GM23338 (cell line): Measurements from ENCODE around the gene MRO. TPM values are rescaled to one million over a fixed set of nuclear protein-coding genes. Genes with fewer than 3 reads are reported as not detected.

Experiments
- ATAC-seq: fragments of 200-7000 bp; cut with Tn5 transposase; 3 replicates; pipeline ENCODE4 v1.9.1; 2020
- DNase-seq: peaks from one replicate; pipeline ENCODE4 v3.0.0-alpha.2; 2015; ENCODE audit warnings: low spot score
- H2AFZ ChIP-seq: fragments of 200-600 bp; sonication (generic); 2 replicates; pipeline ENCODE4 v1.8.0; 2016; ENCODE audit warnings: antibody characterized with exemption, mild to moderate bottlenecking, moderate library complexity
- H3F3A ChIP-seq: fragments of 200-600 bp; sonication (generic); replicated peaks from 2 replicates; pipeline ENCODE4 v1.8.0; 2017; ENCODE audit warnings: antibody characterized with exemption, mixed run types, low read depth
- H3K27ac ChIP-seq: fragments of 200-600 bp; sonication (generic); 2 replicates; pipeline ENCODE4 v1.6.1; 2016; ENCODE audit warnings: low read depth
- H3K27me3 ChIP-seq: fragments of 200-600 bp; sonication (generic); 2 replicates; pipeline ENCODE4 v1.8.0; 2016; ENCODE audit warnings: mild to moderate bottlenecking, mixed run types, moderate library complexity; ENCODE audit not compliant: insufficient read depth
- H3K36me3 ChIP-seq: fragments of 200-600 bp; sonication (generic); 2 replicates; pipeline ENCODE4 v1.8.0; 2016; ENCODE audit warnings: mild to moderate bottlenecking; ENCODE audit not compliant: insufficient read depth
- H3K4me1 ChIP-seq: fragments of 200-600 bp; sonication (generic); 2 replicates; pipeline ENCODE4 v1.8.0; 2016; ENCODE audit warnings: mild to moderate bottlenecking, moderate library complexity; ENCODE audit not compliant: insufficient read depth
- H3K4me2 ChIP-seq: fragments of 200-600 bp; sonication (generic); 2 replicates; pipeline ENCODE4 v1.7.1; 2017; ENCODE audit warnings: mixed run types
- H3K4me3 ChIP-seq: fragments of 200-600 bp; sonication (generic); 2 replicates; pipeline ENCODE4 v1.6.1; 2016; ENCODE audit warnings: mixed run types
- H3K79me2 ChIP-seq: fragments of 200-600 bp; sonication (generic); replicated peaks from 2 replicates; pipeline ENCODE4 v1.8.0; 2017; ENCODE audit warnings: mild to moderate bottlenecking; ENCODE audit not compliant: insufficient read depth
- H3K9me2 ChIP-seq: fragments of 200-600 bp; sonication (generic); 2 replicates; pipeline ENCODE4 v1.8.0; 2017; ENCODE audit not compliant: insufficient read depth
- H4K20me1 ChIP-seq: fragments of 200-600 bp; sonication (generic); replicated peaks from 2 replicates; pipeline ENCODE4 v1.8.0; 2017; ENCODE audit warnings: mild to moderate bottlenecking; ENCODE audit not compliant: insufficient read depth
- H3K27ac Mint-ChIP-seq: 2 replicates; pipeline ENCODE4 v1.8.0; 2020; ENCODE audit warnings: inconsistent platforms, mild to moderate bottlenecking, moderate library complexity, mixed read lengths
- H3K27me3 Mint-ChIP-seq: 3 replicates; pipeline ENCODE4 v1.8.0; 2022; ENCODE audit warnings: low read depth, mild to moderate bottlenecking, moderate library complexity, mixed read lengths, inconsistent platforms; ENCODE audit not compliant: insufficient read depth, poor library complexity
- H3K36me3 Mint-ChIP-seq: 3 replicates; pipeline ENCODE4 v1.8.0; 2021; ENCODE audit warnings: low read depth, mild to moderate bottlenecking, inconsistent platforms, moderate library complexity, mixed read lengths
- H3K4me1 Mint-ChIP-seq: 3 replicates; pipeline ENCODE4 v1.8.0; 2020; ENCODE audit warnings: mild to moderate bottlenecking, inconsistent platforms, mixed read lengths
- H3K4me3 Mint-ChIP-seq: 3 replicates; pipeline ENCODE4 v1.8.0; 2021; ENCODE audit warnings: moderate library complexity, mild to moderate bottlenecking, inconsistent platforms, mixed read lengths
- H3K9me3 Mint-ChIP-seq: 3 replicates; pipeline ENCODE4 v1.8.0; 2020; ENCODE audit warnings: moderate library complexity, mild to moderate bottlenecking, inconsistent platforms, mixed read lengths
- CREB1 ChIP-seq: fragments of 250-450 bp; sonication (Bioruptor Pico); IDR thresholded peaks from 2 replicates; pipeline ENCODE4 v1.5.0; 2020; ENCODE audit warnings: low read depth, mild to moderate bottlenecking, moderate library complexity
- EZH2 ChIP-seq: fragments of 200-600 bp; sonication (generic); IDR thresholded peaks from one replicate; pipeline ENCODE4 v1.8.0; 2017; ENCODE audit warnings: antibody characterized with exemption, mild to moderate bottlenecking, low read depth; ENCODE audit not compliant: unreplicated experiment
- EZH2phosphoT487 ChIP-seq: fragments of 200-600 bp; sonication (generic); IDR thresholded peaks from one replicate; pipeline ENCODE4 v1.8.1; 2018; ENCODE audit warnings: antibody characterized with exemption; ENCODE audit not compliant: unreplicated experiment
- NANOG ChIP-seq: IDR thresholded peaks from 2 replicates; pipeline ENCODE4 v1.6.1; 2016; ENCODE audit warnings: antibody characterized with exemption, borderline replicate concordance
- POLR2AphosphoS5 ChIP-seq: IDR thresholded peaks from 2 replicates; pipeline ENCODE4 v1.6.1; 2016; ENCODE audit warnings: antibody characterized with exemption, low read depth
- STAT1 ChIP-seq: IDR thresholded peaks from one replicate; pipeline ENCODE4 v1.6.1; 2016; ENCODE audit warnings: antibody characterized with exemption; ENCODE audit not compliant: unreplicated experiment
- polyA plus RNA-seq: library from polyadenylated mRNA; unstranded; fragments of >200 nt; fragmentation: Nextera tagmentation; extraction: Ambion mirVana; gene quantifications from 2 replicates; pipeline ENCODE4 v1.2.1, GENCODE V29; 2016
- total RNA-seq: library from RNA; depleted of rRNA; stranded (reverse); fragments of >200 nt; shearing (Covaris generic); gene quantifications from 2 replicates; pipeline ENCODE4 v1.2.3, GENCODE V29; 2014
- TF ChIP-seq, protein P1 (sequence below): IDR thresholded peaks from 2 replicates; pipeline ENCODE4 v1.6.1; 2016; ENCODE audit warnings: antibody characterized with exemption
- TF ChIP-seq, protein P2 (sequence below): fragments of 250-450 bp; sonication (Bioruptor Pico); IDR thresholded peaks from 2 replicates; pipeline ENCODE4 v1.5.0; 2020; ENCODE audit warnings: mild to moderate bottlenecking, moderate library complexity
- TF ChIP-seq, protein P3 (sequence below): IDR thresholded peaks from one replicate; pipeline ENCODE4 v1.6.1; 2018; ENCODE audit warnings: antibody characterized with exemption; ENCODE audit not compliant: unreplicated experiment

MRO gene
- total and polyA plus RNA-seq, 2 experiments from 2014 or later: 0.78 to 0.80 TPM

DNA sequence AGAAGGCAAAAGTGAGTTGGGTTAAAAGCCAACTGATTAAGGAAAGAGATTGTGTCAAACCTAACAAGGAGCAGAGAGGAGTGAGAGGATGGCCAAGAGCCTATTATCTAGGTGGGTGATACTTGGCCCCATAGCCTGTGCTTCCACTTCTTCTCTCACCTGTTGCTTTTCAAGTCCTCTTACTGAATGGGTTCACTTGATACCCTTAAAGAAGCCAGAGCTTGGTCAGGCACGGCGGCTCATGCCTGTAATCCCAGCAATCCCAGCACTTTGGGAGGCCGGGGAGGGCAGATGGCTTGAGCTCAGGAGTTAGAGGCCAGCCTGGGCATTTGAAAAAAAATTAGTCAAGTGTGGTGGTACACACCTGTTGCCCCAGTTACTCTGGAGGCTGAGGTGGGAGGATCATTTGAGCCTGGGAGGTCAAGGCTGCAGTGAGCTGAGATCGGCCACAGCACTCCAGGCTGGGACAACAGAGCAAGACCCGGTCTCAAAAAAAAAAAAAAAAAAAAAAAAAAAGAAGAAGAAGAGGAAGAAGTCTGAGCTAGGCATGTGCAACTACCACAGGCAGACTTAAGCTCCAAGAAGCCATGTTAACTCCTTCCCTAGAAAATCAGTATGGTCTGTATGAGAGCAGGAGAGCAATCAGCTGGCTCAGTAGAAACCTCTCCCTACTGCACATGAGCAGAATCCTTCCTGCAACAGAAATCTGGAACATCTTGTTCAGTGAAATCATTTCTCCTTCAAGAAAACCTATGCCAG, 30.7 kb upstream of the MRO start:
- ATAC-seq (no peak), DNase-seq (no peak)
- Histone ChIP-seq H3K4me3 (no peak overlapping the region), H4K20me1 (no peaks in the 10 kb centered on the region), H3F3A (no peaks in the 10 kb centered on the region), H3K9me2 (no peaks in the 10 kb centered on the region), H3K27ac (no peak overlapping the region), H3K4me1 (no peaks in the 10 kb centered on the region), H2AFZ (no peak overlapping the region), H3K79me2 (no peaks in the 10 kb centered on the region), H3K4me2 (no peak overlapping the region), H3K36me3 (no peaks in the 10 kb centered on the region), H3K27me3 (no peaks in the 10 kb centered on the region)
- H3K27me3 Mint-ChIP-seq: peaks cover 6% of the 10 kb centered on the region
- no peak overlapping the region for H3K4me3 Mint-ChIP-seq
- TF ChIP-seq NANOG (no peak), POLR2AphosphoS5 (no peak)
- TF ChIP-seq, protein P1, sequence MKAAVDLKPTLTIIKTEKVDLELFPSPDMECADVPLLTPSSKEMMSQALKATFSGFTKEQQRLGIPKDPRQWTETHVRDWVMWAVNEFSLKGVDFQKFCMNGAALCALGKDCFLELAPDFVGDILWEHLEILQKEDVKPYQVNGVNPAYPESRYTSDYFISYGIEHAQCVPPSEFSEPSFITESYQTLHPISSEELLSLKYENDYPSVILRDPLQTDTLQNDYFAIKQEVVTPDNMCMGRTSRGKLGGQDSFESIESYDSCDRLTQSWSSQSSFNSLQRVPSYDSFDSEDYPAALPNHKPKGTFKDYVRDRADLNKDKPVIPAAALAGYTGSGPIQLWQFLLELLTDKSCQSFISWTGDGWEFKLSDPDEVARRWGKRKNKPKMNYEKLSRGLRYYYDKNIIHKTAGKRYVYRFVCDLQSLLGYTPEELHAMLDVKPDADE: no peak
- H3K36me3 Mint-ChIP-seq: no peaks in the 10 kb centered on the region
- peaks cover 6% of the 10 kb centered on the region for H3K4me1 Mint-ChIP-seq
- peaks cover 3% of the 10 kb centered on the region; the same call in 1 of the 3 replicates for H3K9me3 Mint-ChIP-seq
- no peak overlapping the region for H3K27ac Mint-ChIP-seq

DNA sequence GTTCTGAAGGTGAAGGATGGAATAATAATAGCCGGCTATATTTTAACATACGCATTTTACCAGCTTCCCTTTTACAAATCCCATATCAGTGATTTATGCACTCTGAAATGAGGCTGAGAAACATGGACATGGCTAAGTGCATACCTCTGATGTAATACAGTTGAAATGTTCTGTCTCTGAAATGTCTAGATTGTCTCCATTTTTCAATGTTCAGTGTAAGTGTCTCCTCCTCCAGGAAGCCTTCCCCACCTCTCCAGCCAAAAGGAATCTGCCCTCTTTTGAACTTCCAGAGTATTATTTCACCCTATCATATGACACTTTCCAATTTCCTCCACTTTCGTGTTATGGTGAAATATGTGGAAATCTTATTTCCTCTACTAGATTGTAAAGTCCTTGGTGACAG, 29.6 kb upstream of the MRO start:
- H3K9me3 Mint-ChIP-seq: peaks cover 3% of the 10 kb centered on the region; the same call in 1 of the 3 replicates
- Histone ChIP-seq H3K4me3 (no peak overlapping the region), H3K27me3 (no peaks in the 10 kb centered on the region), H3K4me1 (no peaks in the 10 kb centered on the region), H3K27ac (no peak overlapping the region), H3K79me2 (no peaks in the 10 kb centered on the region), H3K9me2 (no peaks in the 10 kb centered on the region), H4K20me1 (no peaks in the 10 kb centered on the region), H3K36me3 (no peaks in the 10 kb centered on the region), H3F3A (no peaks in the 10 kb centered on the region), H3K4me2 (no peak overlapping the region), H2AFZ (no peak overlapping the region)
- peaks cover 5% of the 10 kb centered on the region for H3K4me1 Mint-ChIP-seq
- peaks cover 6% of the 10 kb centered on the region for H3K27me3 Mint-ChIP-seq
- no peak overlapping the region for H3K27ac Mint-ChIP-seq
- H3K36me3 Mint-ChIP-seq: no peaks in the 10 kb centered on the region
- H3K4me3 Mint-ChIP-seq: no peak overlapping the region
- DNase-seq: no peak
- no peak for ATAC-seq
- TF ChIP-seq, protein P2, sequence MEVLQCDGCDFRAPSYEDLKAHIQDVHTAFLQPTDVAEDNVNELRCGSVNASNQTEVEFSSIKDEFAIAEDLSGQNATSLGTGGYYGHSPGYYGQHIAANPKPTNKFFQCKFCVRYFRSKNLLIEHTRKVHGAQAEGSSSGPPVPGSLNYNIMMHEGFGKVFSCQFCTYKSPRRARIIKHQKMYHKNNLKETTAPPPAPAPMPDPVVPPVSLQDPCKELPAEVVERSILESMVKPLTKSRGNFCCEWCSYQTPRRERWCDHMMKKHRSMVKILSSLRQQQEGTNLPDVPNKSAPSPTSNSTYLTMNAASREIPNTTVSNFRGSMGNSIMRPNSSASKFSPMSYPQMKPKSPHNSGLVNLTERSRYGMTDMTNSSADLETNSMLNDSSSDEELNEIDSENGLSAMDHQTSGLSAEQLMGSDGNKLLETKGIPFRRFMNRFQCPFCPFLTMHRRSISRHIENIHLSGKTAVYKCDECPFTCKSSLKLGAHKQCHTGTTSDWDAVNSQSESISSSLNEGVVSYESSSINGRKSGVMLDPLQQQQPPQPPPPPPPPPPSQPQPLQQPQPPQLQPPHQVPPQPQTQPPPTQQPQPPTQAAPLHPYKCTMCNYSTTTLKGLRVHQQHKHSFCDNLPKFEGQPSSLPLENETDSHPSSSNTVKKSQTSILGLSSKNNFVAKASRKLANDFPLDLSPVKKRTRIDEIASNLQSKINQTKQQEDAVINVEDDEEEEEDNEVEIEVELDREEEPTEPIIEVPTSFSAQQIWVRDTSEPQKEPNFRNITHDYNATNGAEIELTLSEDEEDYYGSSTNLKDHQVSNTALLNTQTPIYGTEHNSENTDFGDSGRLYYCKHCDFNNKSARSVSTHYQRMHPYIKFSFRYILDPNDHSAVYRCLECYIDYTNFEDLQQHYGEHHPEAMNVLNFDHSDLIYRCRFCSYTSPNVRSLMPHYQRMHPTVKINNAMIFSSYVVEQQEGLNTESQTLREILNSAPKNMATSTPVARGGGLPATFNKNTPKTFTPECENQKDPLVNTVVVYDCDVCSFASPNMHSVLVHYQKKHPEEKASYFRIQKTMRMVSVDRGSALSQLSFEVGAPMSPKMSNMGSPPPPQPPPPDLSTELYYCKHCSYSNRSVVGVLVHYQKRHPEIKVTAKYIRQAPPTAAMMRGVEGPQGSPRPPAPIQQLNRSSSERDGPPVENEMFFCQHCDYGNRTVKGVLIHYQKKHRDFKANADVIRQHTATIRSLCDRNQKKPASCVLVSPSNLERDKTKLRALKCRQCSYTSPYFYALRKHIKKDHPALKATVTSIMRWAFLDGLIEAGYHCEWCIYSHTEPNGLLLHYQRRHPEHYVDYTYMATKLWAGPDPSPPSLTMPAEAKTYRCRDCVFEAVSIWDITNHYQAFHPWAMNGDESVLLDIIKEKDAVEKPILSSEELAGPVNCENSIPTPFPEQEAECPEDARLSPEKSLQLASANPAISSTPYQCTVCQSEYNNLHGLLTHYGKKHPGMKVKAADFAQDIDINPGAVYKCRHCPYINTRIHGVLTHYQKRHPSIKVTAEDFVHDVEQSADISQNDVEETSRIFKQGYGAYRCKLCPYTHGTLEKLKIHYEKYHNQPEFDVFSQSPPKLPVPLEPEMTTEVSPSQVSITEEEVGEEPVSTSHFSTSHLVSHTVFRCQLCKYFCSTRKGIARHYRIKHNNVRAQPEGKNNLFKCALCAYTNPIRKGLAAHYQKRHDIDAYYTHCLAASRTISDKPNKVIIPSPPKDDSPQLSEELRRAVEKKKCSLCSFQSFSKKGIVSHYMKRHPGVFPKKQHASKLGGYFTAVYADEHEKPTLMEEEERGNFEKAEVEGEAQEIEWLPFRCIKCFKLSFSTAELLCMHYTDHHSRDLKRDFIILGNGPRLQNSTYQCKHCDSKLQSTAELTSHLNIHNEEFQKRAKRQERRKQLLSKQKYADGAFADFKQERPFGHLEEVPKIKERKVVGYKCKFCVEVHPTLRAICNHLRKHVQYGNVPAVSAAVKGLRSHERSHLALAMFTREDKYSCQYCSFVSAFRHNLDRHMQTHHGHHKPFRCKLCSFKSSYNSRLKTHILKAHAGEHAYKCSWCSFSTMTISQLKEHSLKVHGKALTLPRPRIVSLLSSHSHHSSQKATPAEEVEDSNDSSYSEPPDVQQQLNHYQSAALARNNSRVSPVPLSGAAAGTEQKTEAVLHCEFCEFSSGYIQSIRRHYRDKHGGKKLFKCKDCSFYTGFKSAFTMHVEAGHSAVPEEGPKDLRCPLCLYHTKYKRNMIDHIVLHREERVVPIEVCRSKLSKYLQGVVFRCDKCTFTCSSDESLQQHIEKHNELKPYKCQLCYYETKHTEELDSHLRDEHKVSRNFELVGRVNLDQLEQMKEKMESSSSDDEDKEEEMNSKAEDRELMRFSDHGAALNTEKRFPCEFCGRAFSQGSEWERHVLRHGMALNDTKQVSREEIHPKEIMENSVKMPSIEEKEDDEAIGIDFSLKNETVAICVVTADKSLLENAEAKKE (CRISPR knock-in tag): no peak
- TF ChIP-seq POLR2AphosphoS5: no peak
- no peak for TF ChIP-seq CREB1 (CRISPR knock-in tag)
- TF ChIP-seq, protein P3, sequence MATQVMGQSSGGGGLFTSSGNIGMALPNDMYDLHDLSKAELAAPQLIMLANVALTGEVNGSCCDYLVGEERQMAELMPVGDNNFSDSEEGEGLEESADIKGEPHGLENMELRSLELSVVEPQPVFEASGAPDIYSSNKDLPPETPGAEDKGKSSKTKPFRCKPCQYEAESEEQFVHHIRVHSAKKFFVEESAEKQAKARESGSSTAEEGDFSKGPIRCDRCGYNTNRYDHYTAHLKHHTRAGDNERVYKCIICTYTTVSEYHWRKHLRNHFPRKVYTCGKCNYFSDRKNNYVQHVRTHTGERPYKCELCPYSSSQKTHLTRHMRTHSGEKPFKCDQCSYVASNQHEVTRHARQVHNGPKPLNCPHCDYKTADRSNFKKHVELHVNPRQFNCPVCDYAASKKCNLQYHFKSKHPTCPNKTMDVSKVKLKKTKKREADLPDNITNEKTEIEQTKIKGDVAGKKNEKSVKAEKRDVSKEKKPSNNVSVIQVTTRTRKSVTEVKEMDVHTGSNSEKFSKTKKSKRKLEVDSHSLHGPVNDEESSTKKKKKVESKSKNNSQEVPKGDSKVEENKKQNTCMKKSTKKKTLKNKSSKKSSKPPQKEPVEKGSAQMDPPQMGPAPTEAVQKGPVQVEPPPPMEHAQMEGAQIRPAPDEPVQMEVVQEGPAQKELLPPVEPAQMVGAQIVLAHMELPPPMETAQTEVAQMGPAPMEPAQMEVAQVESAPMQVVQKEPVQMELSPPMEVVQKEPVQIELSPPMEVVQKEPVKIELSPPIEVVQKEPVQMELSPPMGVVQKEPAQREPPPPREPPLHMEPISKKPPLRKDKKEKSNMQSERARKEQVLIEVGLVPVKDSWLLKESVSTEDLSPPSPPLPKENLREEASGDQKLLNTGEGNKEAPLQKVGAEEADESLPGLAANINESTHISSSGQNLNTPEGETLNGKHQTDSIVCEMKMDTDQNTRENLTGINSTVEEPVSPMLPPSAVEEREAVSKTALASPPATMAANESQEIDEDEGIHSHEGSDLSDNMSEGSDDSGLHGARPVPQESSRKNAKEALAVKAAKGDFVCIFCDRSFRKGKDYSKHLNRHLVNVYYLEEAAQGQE: no peak
- TF ChIP-seq STAT1: no peak
- no peak for TF ChIP-seq EZH2
- TF ChIP-seq EZH2phosphoT487: no peak
